SU-DHL-6 (cell line): Measurements from ENCODE around the gene HHAT.

Source experiments
- H2AFZ ChIP-seq: fragments of 200-600 bp; sonication (generic); 2 replicates; pipeline ENCODE4 v1.6.1; 2014; ENCODE audit warnings: low read depth, mild to moderate bottlenecking, moderate library complexity, mixed read lengths, antibody characterized with exemption, low read length; ENCODE audit not compliant: severe bottlenecking
- H3F3A ChIP-seq: fragments of 200-600 bp; shearing (Covaris generic); 2 replicates; pipeline ENCODE4 v1.6.0; 2016; ENCODE audit warnings: antibody characterized with exemption, mild to moderate bottlenecking; ENCODE audit not compliant: insufficient read depth
- H3K27ac ChIP-seq: fragments of 200-600 bp; sonication (generic); 2 replicates; pipeline ENCODE4 v1.5.1; 2016; ENCODE audit warnings: low read depth, mild to moderate bottlenecking, low read length, moderate library complexity, mixed read lengths
- H3K27me3 ChIP-seq: fragments of 200-600 bp; sonication (generic), shearing (Covaris generic); 2 replicates; pipeline ENCODE4 v1.6.0; 2014; ENCODE audit warnings: mild to moderate bottlenecking, low read length
- H3K36me3 ChIP-seq: fragments of 200-600 bp; sonication (generic); 2 replicates; pipeline ENCODE4 v1.6.1; 2014; ENCODE audit warnings: mild to moderate bottlenecking, low read length, mixed read lengths
- H3K4me2 ChIP-seq: fragments of 300-600, 200-600 bp; shearing (Covaris generic), sonication (generic); 2 replicates; pipeline ENCODE4 v1.6.0; 2014; ENCODE audit warnings: low read length, low read depth, mild to moderate bottlenecking; ENCODE audit not compliant: poor library complexity, severe bottlenecking
- H3K4me3 ChIP-seq: fragments of 200-600 bp; sonication (generic); 2 replicates; pipeline ENCODE4 v1.5.1; 2014; ENCODE audit warnings: antibody characterized with exemption, low read length, mild to moderate bottlenecking, mixed read lengths; ENCODE audit not compliant: insufficient read depth, poor library complexity, severe bottlenecking
- H3K79me2 ChIP-seq: fragments of 200-600 bp; sonication (generic); 2 replicates; pipeline ENCODE4 v1.6.1; 2014; ENCODE audit warnings: mild to moderate bottlenecking, low read length, moderate library complexity; ENCODE audit not compliant: insufficient read depth
- H3K9ac ChIP-seq: fragments of 200-600 bp; sonication (generic); 2 replicates; pipeline ENCODE4 v1.7.0; 2014; ENCODE audit warnings: mild to moderate bottlenecking, low read length
- H3K9me2 ChIP-seq: fragments of 200-600 bp; sonication (generic); replicated peaks from 2 replicates; pipeline ENCODE4 v1.6.1; 2014; ENCODE audit warnings: low read length; ENCODE audit not compliant: insufficient read depth
- H3K9me3 ChIP-seq: fragments of 200-600 bp; sonication (generic); 2 replicates; pipeline ENCODE4 v1.6.1; 2014; ENCODE audit warnings: low read length, mixed read lengths; ENCODE audit not compliant: insufficient read depth
- H4K20me1 ChIP-seq: fragments of 200-600 bp; sonication (generic); 2 replicates; pipeline ENCODE4 v1.6.1; 2014; ENCODE audit warnings: low read depth, mild to moderate bottlenecking, antibody characterized with exemption, low read length, moderate library complexity, mixed read lengths
- EZH2phosphoT487 ChIP-seq: fragments of 200-600 bp; sonication (generic), shearing (Covaris generic); conservative IDR thresholded peaks from 2 replicates; pipeline ENCODE4 v1.6.1; 2018; ENCODE audit warnings: mild to moderate bottlenecking, antibody characterized with exemption, low read length, moderate library complexity, mixed read lengths
- TF ChIP-seq, protein P1 (sequence below): fragments of 200-600 bp; sonication (generic); IDR thresholded peaks from one replicate; pipeline ENCODE4 v1.5.1; 2017; ENCODE audit warnings: antibody characterized with exemption, mild to moderate bottlenecking, low read length, moderate library complexity; ENCODE audit not compliant: insufficient read depth, poor library complexity, severe bottlenecking

Gene HHAT

DNA sequence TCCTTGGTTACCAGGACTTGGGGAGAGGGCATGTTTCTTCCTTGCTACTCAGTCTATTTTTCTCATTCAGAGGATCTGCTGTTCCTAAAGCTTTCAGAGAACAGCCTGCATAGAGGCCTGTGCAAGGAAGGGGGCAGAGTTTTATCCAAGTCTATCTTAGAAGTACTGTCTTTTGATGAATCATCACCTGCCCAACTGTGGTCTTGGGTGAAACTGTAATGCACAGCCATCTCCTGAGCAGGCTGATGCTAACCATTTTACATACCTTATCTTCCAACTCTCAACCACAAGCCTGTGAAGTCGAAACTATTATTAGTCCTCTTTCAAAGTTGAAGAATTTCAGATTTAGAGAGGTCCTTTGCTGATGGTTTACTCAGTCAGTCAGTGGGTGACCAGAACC lies 368.0 kb downstream of the HHAT start:
- Histone ChIP-seq H3K36me3 (no peaks in the 10 kb centered on the region), H3K9me2 (no peaks in the 10 kb centered on the region), H3K4me3 (no peak overlapping the region), H3K27me3 (no peaks in the 10 kb centered on the region), H3K9me3 (no peaks in the 10 kb centered on the region), H3K27ac (no peak overlapping the region), H3K9ac (no peak overlapping the region), H2AFZ (no peak overlapping the region), H3K79me2 (no peaks in the 10 kb centered on the region), H3K4me2 (no peak overlapping the region), H4K20me1 (no peaks in the 10 kb centered on the region), H3F3A (no peaks in the 10 kb centered on the region)
- TF ChIP-seq EZH2phosphoT487, result no peak
- TF ChIP-seq, protein P1, sequence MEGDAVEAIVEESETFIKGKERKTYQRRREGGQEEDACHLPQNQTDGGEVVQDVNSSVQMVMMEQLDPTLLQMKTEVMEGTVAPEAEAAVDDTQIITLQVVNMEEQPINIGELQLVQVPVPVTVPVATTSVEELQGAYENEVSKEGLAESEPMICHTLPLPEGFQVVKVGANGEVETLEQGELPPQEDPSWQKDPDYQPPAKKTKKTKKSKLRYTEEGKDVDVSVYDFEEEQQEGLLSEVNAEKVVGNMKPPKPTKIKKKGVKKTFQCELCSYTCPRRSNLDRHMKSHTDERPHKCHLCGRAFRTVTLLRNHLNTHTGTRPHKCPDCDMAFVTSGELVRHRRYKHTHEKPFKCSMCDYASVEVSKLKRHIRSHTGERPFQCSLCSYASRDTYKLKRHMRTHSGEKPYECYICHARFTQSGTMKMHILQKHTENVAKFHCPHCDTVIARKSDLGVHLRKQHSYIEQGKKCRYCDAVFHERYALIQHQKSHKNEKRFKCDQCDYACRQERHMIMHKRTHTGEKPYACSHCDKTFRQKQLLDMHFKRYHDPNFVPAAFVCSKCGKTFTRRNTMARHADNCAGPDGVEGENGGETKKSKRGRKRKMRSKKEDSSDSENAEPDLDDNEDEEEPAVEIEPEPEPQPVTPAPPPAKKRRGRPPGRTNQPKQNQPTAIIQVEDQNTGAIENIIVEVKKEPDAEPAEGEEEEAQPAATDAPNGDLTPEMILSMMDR, result no peak

DNA sequence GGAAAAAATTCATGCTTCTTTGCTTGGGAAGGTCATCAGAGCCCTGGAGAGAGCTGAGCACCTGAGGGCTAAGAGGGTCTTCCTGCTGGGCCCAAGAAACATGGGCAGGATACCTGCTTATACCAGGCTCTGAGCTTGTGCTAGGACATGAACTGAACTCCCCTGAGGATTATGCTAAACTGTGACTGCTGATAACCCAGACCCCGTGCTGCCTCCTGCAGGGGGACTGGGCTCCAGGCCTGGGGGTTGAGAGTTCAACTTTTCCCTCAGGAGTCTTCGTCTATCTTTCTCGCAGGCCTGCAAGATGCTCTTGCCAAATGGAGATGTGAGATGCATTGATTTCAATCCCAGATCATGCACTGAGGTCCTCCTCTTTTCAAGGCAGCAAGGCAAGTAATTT lies 368.5 kb downstream of the HHAT start:
- Histone ChIP-seq H3K4me2 (no peak overlapping the region), H2AFZ (no peak overlapping the region), H4K20me1 (no peaks in the 10 kb centered on the region), H3K9me3 (no peaks in the 10 kb centered on the region), H3K27ac (no peak overlapping the region), H3K9ac (no peak overlapping the region), H3F3A (no peaks in the 10 kb centered on the region), H3K79me2 (no peaks in the 10 kb centered on the region), H3K36me3 (no peaks in the 10 kb centered on the region), H3K4me3 (no peak overlapping the region), H3K9me2 (no peaks in the 10 kb centered on the region), H3K27me3 (no peaks in the 10 kb centered on the region)
- TF ChIP-seq EZH2phosphoT487, result no peak

GRCh38 chr1:210698661-210699060 lies 370.0 kb downstream of the HHAT start:
- H3F3A ChIP-seq, result no peaks in the 10 kb centered on the region
- H3K4me3 ChIP-seq, result no peak overlapping the region
- no peaks in the 10 kb centered on the region for H3K36me3 ChIP-seq
- TF ChIP-seq, protein P1, result no peak
- no peak for TF ChIP-seq EZH2phosphoT487
- no peaks in the 10 kb centered on the region for H4K20me1 ChIP-seq
- H3K27ac ChIP-seq, result no peak overlapping the region
- no peaks in the 10 kb centered on the region for H3K79me2 ChIP-seq
- H3K4me2 ChIP-seq, result no peak overlapping the region
- no peak overlapping the region for H3K9ac ChIP-seq
- H2AFZ ChIP-seq, result no peak overlapping the region
- H3K9me3 ChIP-seq, result no peaks in the 10 kb centered on the region
- H3K9me2 ChIP-seq, result no peaks in the 10 kb centered on the region
- H3K27me3 ChIP-seq, result no peaks in the 10 kb centered on the region

GRCh38 chr1:210700083-210700482 lies 371.4 kb downstream of the HHAT start:
- Histone ChIP-seq H3K36me3 (no peaks in the 10 kb centered on the region), H3K79me2 (no peaks in the 10 kb centered on the region), H3K27me3 (no peaks in the 10 kb centered on the region), H3F3A (no peaks in the 10 kb centered on the region), H3K9me2 (no peaks in the 10 kb centered on the region), H3K9ac (no peak overlapping the region), H3K27ac (no peak overlapping the region), H3K4me3 (no peak overlapping the region), H2AFZ (no peak overlapping the region), H3K4me2 (no peak overlapping the region), H4K20me1 (no peaks in the 10 kb centered on the region), H3K9me3 (no peaks in the 10 kb centered on the region)
- TF ChIP-seq, protein P1, result no peak
- TF ChIP-seq EZH2phosphoT487, result no peak
